GM12875 (cell line): ENCODE measurements around the gene DIP2C.
"Not testable (repeated sequence)": the region's sequence is repeated elsewhere in the genome, so short reads cannot be mapped to it uniquely, and the experiment has no call there.

Experiments
- H3K4me3 ChIP-seq: one replicate; pipeline ENCODE4 v1.5.1; 2011; ENCODE audit warnings: low read depth, low read length, control low read depth
- CTCF ChIP-seq: IDR thresholded peaks from 2 replicates; pipeline ENCODE4 v1.5.1; 2011; ENCODE audit warnings: low read depth, mild to moderate bottlenecking, control low read depth, inconsistent platforms, low read length, moderate library complexity, borderline replicate concordance; ENCODE audit not compliant: insufficient read depth

The DIP2C gene

GRCh38 chr10:435397-435796 lies 254.1 kb downstream of the DIP2C start:
- no peak for TF ChIP-seq CTCF
- no peak overlapping the region for H3K4me3 ChIP-seq

- TF ChIP-seq CTCF: no peak
- H3K4me3 ChIP-seq: no peak overlapping the region
Measured at GRCh38 chr10:429696-430095, 259.8 kb downstream of the DIP2C start.

GRCh38 chr10:427761-428519 lies 261.5 kb downstream of the DIP2C start:
- H3K4me3 ChIP-seq: no peak overlapping the region
- TF ChIP-seq CTCF: no peak

GRCh38 chr10:425365-425764 lies 264.1 kb downstream of the DIP2C start:
- H3K4me3 ChIP-seq: not testable (repeated sequence)

GRCh38 chr10:424724-425123 lies 264.7 kb downstream of the DIP2C start:
- not testable (repeated sequence) for H3K4me3 ChIP-seq

GRCh38 chr10:423178-423577 lies 266.3 kb downstream of the DIP2C start:
- H3K4me3 ChIP-seq: no peak overlapping the region
- TF ChIP-seq CTCF: no peak

GRCh38 chr10:422675-423074 lies 266.8 kb downstream of the DIP2C start:
- H3K4me3 ChIP-seq: no peak overlapping the region
- no peak for TF ChIP-seq CTCF

GRCh38 chr10:422241-422640 lies 267.2 kb downstream of the DIP2C start:
- no peak for TF ChIP-seq CTCF
- H3K4me3 ChIP-seq: no peak overlapping the region
